Natural killer cell treated with Interleukin-12 subunit alpha and Interleukin-12 subunit beta and Interleukin-15 and Interleukin-18, amount 100 ng/mL, for 72 hours (primary cell): ENCODE results near the gene SRD5A1. TPM values are rescaled to one million over a fixed set of nuclear protein-coding genes. Genes with fewer than 3 reads are reported as not detected.

Experiments
- ATAC-seq, 2 donors: fragments of 150-1000 bp; cut with Tn5 transposase in 1 of 2; sonication (Bioruptor Pico), chemical (Tn5 transposase) in 1 of 2; 2 replicates each; pipeline ENCODE4 v1.10.0; 2021
- DNase-seq: peaks from one replicate; pipeline ENCODE4 v3.0.0; 2022; ENCODE audit warnings: low spot score
- H3K27ac Mint-ChIP-seq, 2 donors: 1 replicate in 1 of 2; 2 replicates in 1 of 2; pipeline ENCODE4 v1.8.0; 2022; ENCODE audit warnings: mixed read lengths in 2 of 2, mild to moderate bottlenecking in 1 of 2, moderate library complexity in 1 of 2
- H3K27me3 Mint-ChIP-seq, 2 donors: 1 replicate in 1 of 2; 2 replicates in 1 of 2; pipeline ENCODE4 v1.8.0; 2022; ENCODE audit warnings: mixed read lengths in 2 of 2
- H3K36me3 Mint-ChIP-seq: one replicate; pipeline ENCODE4 v1.8.0; 2022; ENCODE audit warnings: mixed read lengths
- H3K4me1 Mint-ChIP-seq, 2 donors: 1 replicate in 1 of 2; 2 replicates in 1 of 2; pipeline ENCODE4 v1.8.0; 2022; ENCODE audit warnings: low read depth in 2 of 2, mixed read lengths in 2 of 2, mild to moderate bottlenecking in 1 of 2
- H3K4me3 Mint-ChIP-seq: one replicate; pipeline ENCODE4 v1.8.0; 2022; ENCODE audit warnings: mixed read lengths
- H3K9me3 Mint-ChIP-seq: 2 replicates; pipeline ENCODE4 v1.8.0; 2022; ENCODE audit warnings: mixed read lengths
- total RNA-seq, 2 donors: library from RNA; stranded (reverse); gene quantifications; one replicate each; pipeline ENCODE4 v1.2.3, GENCODE V29; 2022

The SRD5A1 gene
- total RNA-seq, 2 donors from 2014 or later, result 7.2 to 14.6 TPM

GRCh38 chr5:6615034-6615815 is 18.0 kb upstream of the SRD5A1 start:
- H3K4me3 Mint-ChIP-seq, result no peak overlapping the region
- no peaks in the 10 kb centered on the region for H3K27me3 Mint-ChIP-seq
- DNase-seq, result no peak
- H3K36me3 Mint-ChIP-seq, result peaks cover 57% of the 10 kb centered on the region
- H3K27ac Mint-ChIP-seq, result no peak overlapping the region
- no peaks in the 10 kb centered on the region for H3K9me3 Mint-ChIP-seq
- ATAC-seq, result no peak
- H3K4me1 Mint-ChIP-seq, result peaks cover 10 to 34% of the 10 kb centered on the region in 2 donors

DNA sequence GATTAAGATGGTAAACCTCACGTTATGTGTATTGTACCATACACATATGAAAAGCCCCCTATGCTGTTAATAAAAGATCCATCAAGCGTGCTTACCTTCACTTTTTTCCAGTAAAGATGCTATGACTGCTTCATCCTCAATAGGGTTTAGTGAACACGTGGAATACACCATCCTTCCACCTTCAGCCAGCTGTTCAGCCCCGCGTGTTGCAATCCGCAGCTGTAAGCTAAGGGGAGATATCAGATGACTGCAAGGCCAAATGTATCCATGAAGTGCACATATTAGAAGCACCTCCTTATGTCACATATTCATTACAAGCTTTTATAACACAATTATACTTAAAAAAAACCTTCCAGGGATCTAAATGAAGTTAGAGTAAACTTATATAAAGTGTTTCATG is 16.6 kb upstream of the SRD5A1 start:
- no peak for DNase-seq
- Mint-ChIP-seq H3K27me3 (no peaks in the 10 kb centered on the region), H3K9me3 (no peaks in the 10 kb centered on the region), H3K36me3 (peaks cover 63% of the 10 kb centered on the region), H3K27ac (no peak overlapping the region), H3K4me3 (no peak overlapping the region), H3K4me1 (peaks cover 10 to 34% of the 10 kb centered on the region in 2 donors)
- ATAC-seq, result no peak

GRCh38 chr5:6623228-6623627 is 10.0 kb upstream of the SRD5A1 start:
- no peak overlapping the region for H3K4me3 Mint-ChIP-seq
- DNase-seq (no peak), ATAC-seq (no peak)
- no peaks in the 10 kb centered on the region for H3K27me3 Mint-ChIP-seq
- H3K4me1 Mint-ChIP-seq, result peaks cover 17 to 22% of the 10 kb centered on the region in 2 donors
- H3K27ac Mint-ChIP-seq, result no peak overlapping the region
- peaks cover 3% of the 10 kb centered on the region for H3K9me3 Mint-ChIP-seq
- peaks cover 62% of the 10 kb centered on the region for H3K36me3 Mint-ChIP-seq

DNA sequence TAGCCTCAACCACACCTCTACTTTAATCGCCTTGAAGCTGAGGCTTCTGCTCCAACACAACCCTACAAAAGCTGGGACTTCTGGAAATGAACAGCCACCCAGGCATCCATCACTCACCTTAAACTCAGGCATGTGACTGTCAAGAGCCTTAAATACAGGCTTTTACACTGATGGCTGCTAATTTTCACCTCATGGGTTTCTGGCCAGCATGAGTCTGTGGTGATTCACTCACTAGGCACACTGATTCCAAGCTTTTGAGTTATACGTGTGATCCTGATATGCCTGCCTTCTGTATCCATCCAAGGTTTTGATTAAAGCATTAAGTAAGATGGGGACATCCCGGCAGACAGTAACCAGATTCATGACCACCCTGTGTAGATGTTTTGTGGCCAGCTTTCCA is 9.3 kb upstream of the SRD5A1 start:
- H3K27ac Mint-ChIP-seq, result no peak overlapping the region

GRCh38 chr5:6626508-6626907 is 6.7 kb upstream of the SRD5A1 start:
- H3K36me3 Mint-ChIP-seq, result peaks cover 65% of the 10 kb centered on the region
- peaks cover 35 to 39% of the 10 kb centered on the region in 2 donors for H3K4me1 Mint-ChIP-seq
- ATAC-seq (no peak), DNase-seq (no peak)
- no peaks in the 10 kb centered on the region for H3K27me3 Mint-ChIP-seq
- H3K4me3 Mint-ChIP-seq, result no peak overlapping the region
- no peak overlapping the region for H3K27ac Mint-ChIP-seq
- peaks cover 3% of the 10 kb centered on the region for H3K9me3 Mint-ChIP-seq

More for the DNA sequence above, 9.3 kb upstream of the SRD5A1 start:
- H3K9me3 Mint-ChIP-seq, result peaks cover 3% of the 10 kb centered on the region
- peaks cover 56% of the 10 kb centered on the region for H3K36me3 Mint-ChIP-seq
- H3K4me3 Mint-ChIP-seq, result no peak overlapping the region
- peaks cover 17 to 19% of the 10 kb centered on the region in 2 donors for H3K4me1 Mint-ChIP-seq
- ATAC-seq (no peak), DNase-seq (no peak)
- H3K27me3 Mint-ChIP-seq, result no peaks in the 10 kb centered on the region

DNA sequence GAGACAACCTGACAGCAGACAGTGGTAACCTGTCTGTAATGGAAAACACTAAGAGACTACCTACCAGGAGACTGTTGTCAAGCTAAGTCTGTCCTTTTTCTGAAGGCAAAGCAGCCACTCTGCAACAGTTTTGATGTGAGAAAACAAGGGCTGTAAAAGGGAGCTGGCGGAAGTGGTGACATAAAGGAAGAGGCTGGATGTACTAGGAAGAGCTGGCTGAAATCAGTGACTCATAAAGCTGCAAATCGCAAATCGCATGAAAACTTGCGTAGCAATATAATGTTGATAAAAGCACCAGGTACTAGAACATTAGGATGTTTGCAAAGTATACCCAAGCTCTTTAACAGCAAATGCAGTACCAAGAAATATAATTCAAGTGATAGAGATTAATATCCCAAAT is 1.8 kb upstream of the SRD5A1 start:
- no peaks in the 10 kb centered on the region for H3K9me3 Mint-ChIP-seq
- H3K27me3 Mint-ChIP-seq, result no peaks in the 10 kb centered on the region
- H3K36me3 Mint-ChIP-seq, result peaks cover 33% of the 10 kb centered on the region
- H3K4me3 Mint-ChIP-seq, result peak overlapping the region; percentile 99
- no peak for DNase-seq
- H3K27ac Mint-ChIP-seq, result peak overlapping the region; percentile 91 to 96
- no peak for ATAC-seq
- H3K4me1 Mint-ChIP-seq, result peaks cover 28 to 32% of the 10 kb centered on the region in 2 donors

DNA sequence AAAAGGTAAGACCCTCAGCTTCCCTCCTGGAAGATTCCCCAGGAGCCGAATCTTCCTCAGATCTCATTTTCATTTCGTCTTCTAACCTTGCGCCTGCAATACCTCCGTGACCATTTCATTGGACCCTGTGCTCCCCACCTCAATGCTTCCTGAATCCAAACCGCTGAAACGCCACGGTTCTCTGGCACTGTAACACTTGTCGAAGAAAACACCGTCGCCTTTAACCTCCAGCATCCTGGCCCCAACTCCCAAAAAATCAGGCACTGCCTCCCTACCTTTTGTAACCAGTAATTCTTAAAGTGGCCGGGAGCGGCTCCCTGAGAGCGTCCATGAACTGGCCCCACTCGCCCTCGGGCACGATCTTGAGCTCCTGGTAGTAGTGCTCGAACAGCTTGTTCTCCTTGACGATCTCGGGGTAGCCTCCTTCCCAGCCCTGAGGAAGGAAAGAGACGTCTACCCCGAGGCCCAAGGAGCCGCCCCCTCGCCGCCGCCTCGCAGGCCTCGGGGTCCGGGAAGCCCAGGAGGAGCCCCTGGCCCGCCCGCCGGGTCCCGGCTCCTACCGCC is 834 bp upstream of the SRD5A1 start:
- H3K27ac Mint-ChIP-seq, result peak overlapping the region; percentile 91 to 96
- ATAC-seq (peak in 1 of 2 donors; percentile 41), DNase-seq (no peak)
- H3K4me1 Mint-ChIP-seq, result peaks cover 28 to 34% of the 10 kb centered on the region in 2 donors
- H3K4me3 Mint-ChIP-seq, result peak overlapping the region; percentile 99
- H3K9me3 Mint-ChIP-seq, result no peaks in the 10 kb centered on the region
- H3K36me3 Mint-ChIP-seq, result peaks cover 28% of the 10 kb centered on the region
- no peaks in the 10 kb centered on the region for H3K27me3 Mint-ChIP-seq

- no peaks in the 10 kb centered on the region for H3K9me3 Mint-ChIP-seq
- ATAC-seq (peak; percentile 64 to 76), DNase-seq (no peak)
- peak overlapping the region; percentile 77 for H3K4me3 Mint-ChIP-seq
- H3K27ac Mint-ChIP-seq, result peak overlapping the region; percentile 68 to 96
- H3K36me3 Mint-ChIP-seq, result peaks cover 28% of the 10 kb centered on the region
- no peaks in the 10 kb centered on the region for H3K27me3 Mint-ChIP-seq
- H3K4me1 Mint-ChIP-seq, result peaks cover 28 to 34% of the 10 kb centered on the region in 2 donors
These were observed 417 bp downstream of the SRD5A1 start for GRCh38 chr5:6633469-6634245.

DNA sequence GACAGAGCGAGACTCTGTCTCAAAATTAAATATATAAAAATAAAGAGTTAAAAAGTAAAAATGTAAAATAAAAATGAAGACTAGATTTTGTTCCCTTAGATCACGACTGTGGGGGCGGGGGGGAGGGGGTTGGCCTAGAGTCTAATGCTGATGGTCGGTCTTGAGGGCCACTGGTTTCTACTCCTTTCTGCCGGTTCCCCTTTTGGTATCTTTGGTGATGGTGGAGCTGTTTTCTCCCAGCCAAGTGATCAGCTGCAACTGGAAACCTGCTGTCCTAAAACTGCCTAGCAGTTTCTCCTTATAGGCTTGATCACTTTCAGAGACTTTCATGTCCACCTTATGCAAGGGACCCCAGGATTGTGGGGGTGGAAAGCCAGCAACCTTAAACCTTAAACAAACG is 1.1 kb downstream of the SRD5A1 start:
- no peak for ATAC-seq
- no peak for DNase-seq
- H3K36me3 Mint-ChIP-seq, result peaks cover 27% of the 10 kb centered on the region
- no peaks in the 10 kb centered on the region for H3K27me3 Mint-ChIP-seq
- H3K9me3 Mint-ChIP-seq, result no peaks in the 10 kb centered on the region
- H3K4me3 Mint-ChIP-seq, result peak overlapping the region; percentile 77
- peaks cover 28 to 33% of the 10 kb centered on the region in 2 donors for H3K4me1 Mint-ChIP-seq
- H3K27ac Mint-ChIP-seq, result peak overlapping the region; percentile 46 to 68

GRCh38 chr5:6634788-6635430 is 1.7 kb downstream of the SRD5A1 start:
- Mint-ChIP-seq H3K4me3 (peak overlapping the region; percentile 77), H3K9me3 (no peaks in the 10 kb centered on the region), H3K27ac (peak overlapping the region in 1 of 2 donors; percentile 46), H3K27me3 (no peaks in the 10 kb centered on the region), H3K4me1 (peaks cover 24 to 27% of the 10 kb centered on the region in 2 donors), H3K36me3 (peaks cover 21% of the 10 kb centered on the region)
- ATAC-seq (no peak), DNase-seq (no peak)

GRCh38 chr5:6636293-6636692 is 3.1 kb downstream of the SRD5A1 start:
- ATAC-seq (no peak), DNase-seq (no peak)
- Mint-ChIP-seq H3K9me3 (no peaks in the 10 kb centered on the region), H3K27me3 (no peaks in the 10 kb centered on the region), H3K36me3 (peaks cover 8% of the 10 kb centered on the region), H3K4me1 (peaks cover 11 to 13% of the 10 kb centered on the region in 2 donors), H3K27ac (no peak overlapping the region), H3K4me3 (no peak overlapping the region)

GRCh38 chr5:6637022-6637421 is 3.8 kb downstream of the SRD5A1 start:
- Mint-ChIP-seq H3K36me3 (peaks cover 6% of the 10 kb centered on the region), H3K27me3 (no peaks in the 10 kb centered on the region), H3K9me3 (no peaks in the 10 kb centered on the region), H3K4me3 (no peak overlapping the region), H3K4me1 (peaks cover 6 to 9% of the 10 kb centered on the region in 2 donors), H3K27ac (no peak overlapping the region)
- DNase-seq (no peak), ATAC-seq (no peak)

DNA sequence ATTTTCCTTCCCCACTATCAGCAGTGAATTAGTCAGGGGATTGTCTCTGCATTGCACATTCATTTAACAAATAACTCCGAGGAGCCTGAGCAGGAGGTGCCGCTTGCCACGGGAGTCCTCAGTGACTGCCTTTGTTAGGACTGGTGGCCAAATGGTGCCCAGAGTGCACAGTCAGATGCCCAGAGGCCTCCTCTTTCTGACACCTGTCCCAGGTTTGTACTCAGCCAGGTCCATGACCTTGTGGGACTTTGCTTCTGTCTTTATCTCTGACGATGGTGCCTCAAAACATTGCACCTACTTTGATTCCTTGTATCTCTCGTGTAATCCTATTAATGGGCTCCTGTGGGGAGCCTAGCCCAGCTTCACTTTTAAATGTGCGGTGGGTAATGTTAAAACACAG is 4.3 kb downstream of the SRD5A1 start:
- Mint-ChIP-seq H3K9me3 (no peaks in the 10 kb centered on the region), H3K36me3 (peaks cover under 1% of the 10 kb centered on the region), H3K4me3 (no peak overlapping the region), H3K27ac (no peak overlapping the region), H3K4me1 (peaks cover under 1 to 4% of the 10 kb centered on the region in 2 donors), H3K27me3 (no peaks in the 10 kb centered on the region)
- DNase-seq (no peak), ATAC-seq (no peak)
